Measurements from ENCODE around the gene TBCEL.

- TF ChIP-seq EZH2 (IDR thresholded peaks at IDR 0.05; ENCODE audit: low read depth) (no peak), CTCF (conservative IDR thresholded peaks at IDR 0.05) (no peak)
These were observed 5.3 kb downstream of the TBCEL start for GRCh38 chr11:121029153-121029552.

Measured in PC-9 (cell line).